SHP77 treated with DMSO at 0.1 percent for 48 hours (cell line): Measurements from ENCODE around the gene DISP2.
A peak's percentile ranks its signal among the peaks of the same experiment; 100 is the strongest.

Source experiments
- DNase-seq: peaks from one replicate; lab custom pipeline; 2025; lab: John Stamatoyannopoulos, UW

DISP2 gene

DNA sequence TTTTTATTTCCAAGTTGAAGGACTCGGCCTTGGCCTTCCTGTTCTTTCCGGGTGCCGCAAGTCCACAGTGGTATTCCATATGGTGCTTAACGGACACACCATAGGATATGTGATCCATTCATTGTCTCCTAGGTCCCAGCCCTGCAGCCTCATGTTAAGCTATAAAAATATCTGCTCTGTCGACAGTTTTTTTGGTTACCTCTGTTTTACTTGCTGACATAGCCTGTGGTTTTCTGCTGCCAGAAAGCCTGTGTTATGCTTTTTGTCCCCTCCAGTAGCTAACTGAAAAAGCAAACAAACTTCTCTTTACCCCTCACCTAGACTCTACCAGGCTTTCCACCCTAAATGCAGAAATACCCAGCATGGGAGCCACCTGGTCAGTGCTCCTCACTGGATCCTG, 29.3 kb upstream of the DISP2 start:
- DNase-seq = no peak

GRCh38 chr15:40329804-40330203, 28.2 kb upstream of the DISP2 start:
- no peak for DNase-seq

DNA sequence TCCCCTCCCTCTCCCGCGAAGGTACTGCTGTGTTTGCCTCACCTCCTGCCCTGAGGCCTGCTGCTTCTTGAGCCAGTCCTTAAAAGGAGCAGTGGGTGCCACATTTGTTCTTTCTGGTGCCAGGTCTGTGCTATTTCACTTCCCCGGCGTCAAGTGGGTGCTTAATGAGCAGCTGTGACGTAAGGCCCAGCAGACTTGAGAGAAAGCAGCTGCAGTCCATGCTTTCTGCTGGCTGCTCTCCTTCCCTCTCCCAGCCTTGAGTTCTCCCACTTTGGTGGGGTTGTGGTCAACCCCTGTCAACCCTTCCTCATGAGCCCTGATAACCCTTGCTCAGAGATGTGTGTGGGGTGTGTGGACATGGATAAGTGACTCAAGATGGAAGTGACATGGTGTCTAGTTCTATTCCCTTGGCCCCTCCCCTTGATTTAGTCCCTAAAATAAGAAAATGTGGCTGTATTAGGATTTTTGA, 27.6 kb upstream of the DISP2 start:
- DNase-seq = peak; percentile 65

- DNase-seq = no peak
These were observed 27.0 kb upstream of the DISP2 start for GRCh38 chr15:40331026-40331425.

DNA sequence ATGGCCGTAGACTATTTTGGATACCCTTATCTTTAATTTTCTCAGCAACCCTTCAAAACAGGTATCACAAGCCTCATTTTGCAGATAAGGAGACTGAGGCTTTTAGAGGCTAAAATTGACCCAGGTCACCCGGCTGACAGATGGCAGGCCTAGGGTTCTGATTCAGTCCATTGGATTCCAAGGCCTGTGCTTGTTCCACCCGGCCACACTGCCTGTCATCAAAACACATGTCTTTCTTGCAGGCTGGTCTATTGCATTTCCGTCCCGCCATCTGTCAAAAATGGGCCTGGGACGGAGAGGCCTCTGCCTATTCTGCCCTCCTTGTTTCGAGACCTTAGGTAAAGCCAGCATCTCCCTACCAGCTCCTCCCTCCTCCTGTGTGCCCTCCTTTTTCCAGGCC, 26.4 kb upstream of the DISP2 start:
- no peak for DNase-seq

DNA sequence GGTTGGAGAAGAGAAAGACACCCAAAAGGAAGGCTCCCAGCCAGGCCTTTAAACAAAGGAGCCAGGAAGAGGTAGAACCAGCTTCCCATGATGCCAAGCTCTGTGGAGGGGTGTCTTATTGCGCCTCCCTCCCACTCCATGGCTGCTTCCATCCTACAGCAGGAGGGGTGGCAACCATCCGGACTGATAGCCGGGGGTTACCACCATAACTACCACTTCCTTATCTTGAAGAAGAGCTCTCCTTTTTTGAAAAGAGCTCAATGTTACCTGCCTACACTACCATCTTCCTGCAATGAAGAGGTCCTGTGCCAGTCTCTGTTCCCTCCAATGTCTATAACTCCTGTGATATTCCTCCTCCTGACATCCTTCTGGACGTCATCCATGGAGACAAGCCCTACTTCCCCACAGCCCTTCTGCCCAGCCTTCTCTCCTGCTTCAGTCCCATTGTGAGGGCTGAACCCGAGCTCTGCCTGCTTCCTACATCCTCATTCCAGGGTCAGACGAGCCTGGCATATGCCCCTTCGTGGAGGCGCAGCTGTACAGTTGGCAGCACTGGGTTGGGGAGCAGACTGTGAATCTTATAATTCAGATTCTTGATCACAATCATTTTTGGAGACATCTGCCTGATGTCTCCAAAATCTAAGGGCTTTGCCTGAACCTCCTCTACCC, 25.8 kb upstream of the DISP2 start:
- no peak for DNase-seq

- DNase-seq = no peak
These were observed 24.0 kb upstream of the DISP2 start for GRCh38 chr15:40333922-40334492.

DNA sequence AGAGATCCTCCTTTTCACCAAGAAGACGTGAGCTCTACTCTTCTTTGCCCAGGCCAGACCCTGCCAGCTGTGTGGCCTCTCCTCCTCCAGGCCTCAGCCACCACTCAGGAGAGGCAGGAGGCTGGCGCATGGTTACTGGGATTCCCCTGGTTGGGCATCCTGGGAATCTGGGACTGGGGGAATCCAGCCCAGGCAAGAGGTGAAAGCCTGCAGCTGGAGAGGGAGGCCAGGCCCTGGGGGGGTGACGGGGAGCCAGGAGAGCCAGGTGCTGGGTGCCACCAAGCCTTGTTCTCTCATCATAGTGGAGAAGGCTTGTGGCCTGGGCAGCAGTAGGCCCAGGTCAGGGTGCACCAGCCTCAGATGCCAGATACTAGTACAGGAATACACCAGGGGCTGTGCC, 23.5 kb upstream of the DISP2 start:
- no peak for DNase-seq

DNA sequence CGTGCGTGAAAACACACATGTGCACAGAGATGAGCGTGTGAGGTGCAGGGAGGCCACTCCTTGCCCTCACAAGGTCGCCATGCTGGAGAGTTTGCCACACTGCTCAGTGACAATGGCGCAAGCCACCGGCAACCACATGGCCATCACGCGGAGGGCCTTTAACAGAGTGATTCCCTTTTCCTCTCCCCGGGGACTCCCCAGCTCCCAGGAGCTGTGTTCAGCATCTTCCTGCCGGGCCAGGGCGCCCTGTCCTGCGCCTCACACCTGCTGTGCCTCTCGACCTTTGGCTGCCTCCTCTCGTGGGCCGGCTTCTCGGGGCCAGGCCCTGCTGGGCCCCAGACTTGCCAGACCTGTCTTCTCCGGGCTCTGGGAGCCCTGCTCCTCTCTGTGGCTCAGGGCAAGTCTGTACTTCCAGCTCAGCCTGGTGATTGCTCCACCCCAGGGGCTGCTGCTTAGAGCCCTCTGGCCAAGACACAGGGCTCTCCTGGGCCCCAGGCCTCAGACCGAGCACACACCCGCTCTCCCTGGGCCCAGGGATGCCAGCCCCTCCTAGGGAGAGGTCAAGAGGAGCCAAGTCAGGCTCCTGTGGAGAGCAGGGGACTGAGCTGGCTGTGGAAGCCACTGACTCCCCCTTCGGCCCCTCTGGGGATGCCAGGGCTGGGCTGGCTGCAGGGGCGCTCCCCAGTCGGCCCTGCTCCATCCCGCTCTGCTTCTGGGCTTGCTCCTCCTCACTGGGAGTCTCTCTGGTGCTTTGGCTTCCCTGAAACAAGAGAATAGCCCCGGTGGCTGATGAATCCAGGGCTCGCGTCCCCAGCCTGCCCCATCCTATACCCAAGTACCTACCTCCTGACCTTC, 22.9 kb upstream of the DISP2 start:
- no peak for DNase-seq

DNA sequence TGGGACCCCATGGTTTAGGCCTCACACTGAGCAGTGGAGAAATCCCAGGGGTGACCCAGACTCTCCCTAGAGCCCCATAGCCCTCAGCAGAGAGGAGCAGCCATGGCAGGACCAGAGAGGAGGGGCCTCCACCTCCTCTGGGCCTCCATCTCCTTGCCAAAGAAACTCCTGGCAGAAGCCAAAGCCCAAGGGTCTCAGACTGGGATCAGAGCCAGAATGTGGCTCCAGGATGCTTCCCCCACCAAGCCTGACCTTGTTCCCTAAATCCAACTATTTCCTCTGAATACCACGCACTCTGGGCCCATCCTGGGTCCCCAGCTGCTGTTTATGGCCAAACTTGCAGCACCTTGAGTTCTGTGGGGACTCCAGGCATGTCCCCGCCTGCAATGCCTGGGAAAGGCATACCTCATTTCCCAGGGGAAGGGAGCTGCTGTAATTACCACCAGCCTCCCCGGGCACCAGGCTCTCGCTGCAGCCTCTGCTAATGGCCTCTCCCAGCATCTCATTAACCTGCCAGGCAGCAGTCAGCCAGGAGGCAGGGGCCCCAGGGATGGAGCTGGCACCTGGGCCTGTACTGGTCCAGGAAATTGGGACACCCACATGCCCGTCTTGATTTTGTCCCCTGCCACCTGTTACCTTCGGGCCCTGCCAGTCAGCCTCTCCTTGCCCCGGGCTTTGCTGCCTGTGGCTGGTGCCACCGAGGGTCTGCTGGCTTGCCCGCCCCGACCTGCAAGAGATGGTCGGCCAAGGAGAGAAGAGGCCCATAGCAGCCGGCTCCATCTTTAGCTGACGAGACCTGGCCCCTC, 21.9 kb upstream of the DISP2 start:
- no peak for DNase-seq

DNA sequence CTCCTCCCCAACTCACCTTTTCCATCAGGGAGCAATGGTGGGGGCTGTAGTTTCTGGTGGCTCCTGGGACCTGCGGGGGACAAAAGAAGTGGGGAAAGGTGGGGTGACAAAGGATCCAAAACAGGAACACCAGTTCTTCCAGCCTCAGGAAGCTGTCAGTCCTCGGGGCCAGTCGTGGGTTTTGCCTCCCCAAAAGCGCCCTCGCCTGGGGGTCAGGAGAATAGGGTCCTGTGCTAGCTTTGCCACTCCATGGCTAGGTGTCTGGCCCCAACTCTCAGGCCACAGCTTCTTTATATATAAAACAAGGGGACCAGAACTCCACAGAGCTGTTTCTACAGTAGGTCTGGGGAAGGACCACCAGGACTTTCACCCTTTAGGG, 21.3 kb upstream of the DISP2 start:
- DNase-seq = no peak

DNA sequence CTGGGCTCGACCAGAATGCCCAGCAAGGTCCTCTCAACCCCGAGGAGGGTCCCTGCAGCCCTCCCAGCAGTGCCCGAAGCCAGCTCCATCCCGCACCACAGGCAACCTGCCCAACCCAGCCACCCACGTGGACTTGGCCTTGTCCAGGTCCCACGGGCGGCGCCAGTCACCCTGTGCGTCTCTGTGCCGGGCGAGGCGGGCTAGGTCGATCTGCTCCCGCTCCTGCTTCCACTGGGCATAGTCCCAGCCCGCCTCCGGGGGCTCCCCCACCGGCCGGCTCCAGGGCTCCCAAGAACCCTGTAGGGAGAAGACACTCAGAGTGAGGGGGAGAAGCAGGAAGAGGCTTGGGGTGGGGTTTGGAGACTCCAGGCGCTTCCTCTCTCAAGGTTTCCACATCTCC, 20.4 kb upstream of the DISP2 start:
- DNase-seq = no peak

DNA sequence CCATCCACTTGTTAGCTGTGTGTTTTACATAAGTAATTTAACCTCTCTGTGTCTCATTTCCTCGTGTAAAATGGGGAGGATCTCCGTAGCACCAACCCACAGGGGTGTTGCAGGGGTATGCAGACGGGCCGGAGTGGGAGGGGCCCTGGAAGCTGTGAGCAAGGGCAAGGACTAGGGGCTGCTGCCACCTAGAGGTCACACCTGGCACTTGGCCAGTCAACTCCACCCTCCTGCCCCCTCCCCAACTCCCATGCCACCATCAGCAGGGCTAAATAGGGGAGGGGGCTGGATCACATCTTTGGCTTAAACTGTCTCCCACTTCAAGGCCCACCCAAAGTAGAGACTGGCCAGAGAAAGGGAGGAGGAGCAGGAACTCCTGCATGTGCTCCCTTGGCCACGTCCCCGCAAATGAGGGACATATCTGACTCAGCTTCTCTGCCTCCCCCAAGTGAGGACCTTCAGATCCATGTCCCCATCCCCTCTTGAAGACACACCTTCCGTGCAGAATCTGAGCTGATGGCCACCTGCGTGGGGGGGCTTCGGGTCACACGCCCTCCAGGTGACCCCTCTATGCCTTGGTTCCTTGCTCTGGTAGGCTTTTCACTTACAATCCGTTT, 19.9 kb upstream of the DISP2 start:
- peak; percentile 38 for DNase-seq

DNA sequence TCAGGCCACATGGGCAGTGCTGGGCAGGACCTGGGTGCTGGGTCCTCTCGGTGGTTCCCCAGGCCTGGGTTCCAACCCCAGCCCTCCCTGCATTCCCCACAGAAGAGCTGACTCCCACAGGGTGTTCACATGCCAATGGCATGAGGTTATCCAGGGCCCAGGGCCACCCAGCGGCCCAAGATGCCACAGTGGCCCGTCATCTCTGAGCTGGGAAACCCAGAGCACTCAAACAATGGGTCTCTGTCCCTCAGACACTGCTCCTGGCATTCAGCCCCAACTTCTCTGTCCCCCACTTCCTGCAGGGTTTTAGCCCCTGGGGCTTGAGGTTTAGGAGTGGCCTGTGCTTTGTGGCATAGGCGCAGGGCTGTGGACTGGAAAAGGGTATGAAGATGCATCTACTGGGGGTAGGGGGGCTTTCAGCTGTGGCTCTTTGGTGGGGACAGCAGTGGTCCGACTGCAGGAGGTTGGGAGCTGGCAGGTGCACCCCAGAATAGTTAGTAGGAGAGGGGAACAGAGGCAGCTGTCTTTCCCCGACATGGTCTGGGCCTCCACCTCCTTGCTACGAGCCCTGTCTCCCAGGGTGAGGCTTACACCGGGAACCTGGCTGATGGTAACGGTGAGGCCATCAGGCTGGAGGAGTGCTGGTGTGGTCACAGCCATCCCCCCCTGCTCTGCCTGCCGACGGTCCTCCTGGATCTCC, 18.9 kb upstream of the DISP2 start:
- no peak for DNase-seq

DNA sequence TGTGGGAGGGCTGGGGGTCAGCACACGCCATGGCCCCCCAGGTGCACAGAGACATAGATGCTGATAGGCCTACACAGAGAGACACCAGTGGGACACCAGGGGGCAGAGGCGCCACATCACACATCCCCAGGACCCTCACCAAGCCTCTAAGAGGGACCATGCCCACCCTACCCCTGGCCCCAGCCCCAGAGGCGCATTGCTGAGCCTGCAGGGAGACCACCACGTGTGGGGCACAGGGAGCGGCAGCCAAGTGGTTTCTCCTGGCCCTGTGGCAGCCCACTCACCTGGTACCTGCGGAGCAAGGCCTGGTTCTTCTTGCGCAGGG, 18.4 kb upstream of the DISP2 start:
- no peak for DNase-seq

DNA sequence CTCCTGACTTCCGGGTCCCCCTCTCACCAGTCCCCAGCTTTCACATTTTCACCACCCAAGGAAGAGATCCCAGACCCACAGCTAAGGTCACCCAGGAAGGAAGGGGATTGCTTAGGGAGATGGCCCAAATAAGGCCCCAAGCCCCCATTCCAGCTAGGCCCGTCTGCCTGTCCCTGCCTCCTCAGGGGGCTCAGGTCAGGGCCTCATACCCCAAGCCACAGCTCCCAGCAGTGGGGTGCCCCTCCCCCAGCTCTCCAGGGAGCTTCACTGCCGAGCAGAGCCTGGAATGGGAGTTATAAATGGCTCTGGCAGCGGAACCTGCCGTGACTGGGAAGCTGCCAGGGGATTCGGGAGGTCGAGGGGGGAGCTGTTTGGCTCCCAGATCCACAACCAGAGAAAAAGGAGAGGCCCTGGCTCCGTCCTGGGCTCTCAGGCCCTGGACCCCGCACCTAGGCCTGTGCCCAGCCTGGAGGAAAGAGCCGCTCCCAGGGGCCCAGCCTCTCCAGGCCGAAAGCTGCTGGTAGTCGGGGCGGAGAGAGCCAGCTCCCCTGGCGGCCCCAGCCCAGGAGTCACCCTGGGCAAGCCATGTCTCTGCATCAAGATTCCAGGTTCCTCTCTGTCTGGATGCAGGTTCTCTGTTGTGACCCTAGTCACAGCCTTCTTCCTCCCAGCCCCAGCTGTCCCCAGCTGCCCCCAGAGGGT, 17.8 kb upstream of the DISP2 start:
- DNase-seq = no peak

DNA sequence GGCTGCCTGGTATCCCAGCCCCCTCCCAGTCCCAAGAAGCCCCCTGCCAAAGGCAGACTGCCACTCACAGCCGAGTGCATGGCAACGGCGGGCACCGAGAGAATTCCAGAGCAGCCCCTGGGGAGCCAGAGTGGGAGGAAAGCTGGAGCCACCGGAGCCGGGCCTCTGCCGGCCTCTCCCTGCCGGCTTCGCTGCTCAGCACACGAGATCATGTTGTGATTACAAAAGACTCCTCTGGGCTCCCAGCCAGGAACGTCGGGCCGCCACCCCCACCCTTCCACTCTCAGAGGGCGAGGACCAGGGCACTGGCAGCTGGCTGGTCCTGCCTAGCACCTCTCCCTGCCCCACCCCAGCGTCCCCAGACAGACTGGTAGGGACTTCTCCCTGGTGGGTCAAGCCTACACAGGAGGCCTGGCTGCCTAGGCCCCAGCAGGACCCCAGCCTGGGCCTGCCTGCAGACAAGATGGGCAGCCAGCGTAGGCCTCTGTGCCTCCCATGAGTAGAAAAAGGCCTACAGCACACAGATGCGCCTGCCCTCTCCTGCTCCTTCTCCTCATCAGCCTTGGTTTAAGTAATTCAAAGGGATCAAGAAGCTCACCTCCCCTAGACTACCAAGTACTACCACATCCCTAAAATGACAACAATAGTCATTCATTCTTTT, 17.1 kb upstream of the DISP2 start, which contains the start of gene CCDC9B:
Gene CCDC9B, minus strand, starts transcription at position 200 of the 661 bp plus-strand sequence. Its CDS starts 120 bp downstream, at position 80.
- DNase-seq = peak; percentile 77

DNA sequence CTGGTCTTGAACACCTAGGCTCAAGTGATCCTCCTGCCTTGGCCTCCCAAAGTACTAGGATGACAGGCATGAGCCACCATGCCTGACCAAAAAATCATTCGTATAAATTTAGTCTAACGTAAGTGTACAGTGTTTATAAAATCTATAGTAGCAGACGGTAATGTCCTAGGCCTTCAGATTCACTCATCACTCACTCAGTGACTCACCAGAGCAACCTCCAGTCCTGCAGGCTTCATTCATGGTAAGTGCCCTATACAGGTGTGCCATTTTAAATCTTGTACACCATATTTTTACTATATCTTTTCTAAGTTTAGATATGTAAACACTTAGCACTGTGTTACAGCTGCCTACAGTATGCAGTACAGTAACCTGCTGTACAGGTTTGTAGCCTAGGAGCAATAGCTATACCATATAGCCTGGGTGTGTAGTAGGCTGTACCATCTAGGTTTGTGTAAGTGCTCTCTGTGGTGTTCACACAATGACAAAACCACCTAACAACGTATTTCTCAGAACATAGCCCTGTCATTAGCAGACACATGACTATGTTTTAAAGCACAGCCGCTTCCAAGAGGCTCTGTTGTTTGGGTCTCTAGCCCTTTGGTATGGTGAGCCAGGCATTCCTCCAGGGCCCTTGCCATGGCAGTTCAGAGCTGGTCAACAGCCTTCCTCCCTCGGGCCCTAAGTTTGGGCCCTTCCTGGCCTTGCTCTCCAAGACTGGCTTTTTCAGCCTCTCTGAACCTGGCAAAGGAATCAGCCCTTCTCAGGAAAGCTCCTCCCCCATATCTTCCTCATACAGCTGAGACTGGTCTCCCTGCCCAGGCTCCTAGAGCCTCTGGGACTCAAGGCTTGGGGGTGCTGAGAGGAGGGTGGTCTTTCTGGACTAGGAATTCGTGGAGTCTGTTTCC, 15.4 kb upstream of the DISP2 start:
- no peak for DNase-seq

DNA sequence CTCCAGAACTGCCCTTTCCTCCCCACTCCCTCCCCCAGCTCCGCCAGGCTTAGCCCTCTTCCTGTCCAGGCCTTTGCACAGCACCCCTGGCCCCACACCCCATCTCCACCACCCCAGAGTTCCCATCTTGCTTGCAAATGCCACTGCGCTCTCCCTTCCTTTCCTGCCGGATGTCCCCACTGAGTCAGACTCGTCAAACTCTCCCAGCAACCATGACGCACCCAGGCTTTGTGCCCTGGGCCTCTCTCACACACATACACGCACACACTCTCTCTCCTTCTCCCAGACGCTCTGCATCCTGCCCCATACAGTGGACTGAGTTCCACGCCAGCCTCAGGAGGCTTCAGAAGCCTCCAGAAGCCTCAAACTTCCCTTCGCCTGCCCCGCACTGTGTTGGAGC, 14.5 kb upstream of the DISP2 start:
- no peak for DNase-seq
